Karpas-422 (cell line): ENCODE results near the gene NFIA. TPM values are rescaled to one million over a fixed set of nuclear protein-coding genes. Genes with fewer than 3 reads are reported as not detected.
"Not testable (repeated sequence)": the region's sequence is repeated elsewhere in the genome, so short reads cannot be mapped to it uniquely, and the experiment has no call there.

Source experiments
- DNase-seq: peaks from one replicate; pipeline ENCODE4 v3.0.0-alpha.2; 2015
- H2AFZ ChIP-seq: fragments of 200-600 bp; sonication (generic); 2 replicates; pipeline ENCODE4 v1.6.1; 2014; ENCODE audit warnings: antibody characterized with exemption, low read length, mixed read lengths
- H3K27ac ChIP-seq: fragments of 200-600 bp; sonication (generic); 2 replicates; pipeline ENCODE4 v1.5.1; 2014; ENCODE audit warnings: mild to moderate bottlenecking, low read length, moderate library complexity
- H3K27me3 ChIP-seq: fragments of 200-600 bp; sonication (generic); 2 replicates; pipeline ENCODE4 v1.6.1; 2014; ENCODE audit warnings: low read length, mixed read lengths
- H3K36me3 ChIP-seq: fragments of 200-600 bp; sonication (generic); 2 replicates; pipeline ENCODE4 v1.6.1; 2014; ENCODE audit warnings: low read length, mixed read lengths; ENCODE audit not compliant: insufficient read depth
- H3K4me1 ChIP-seq: fragments of 200-600 bp; sonication (generic); 2 replicates; pipeline ENCODE4 v1.6.1; 2014; ENCODE audit warnings: mild to moderate bottlenecking, low read length, mixed read lengths
- H3K4me2 ChIP-seq: fragments of 200-600 bp; sonication (generic); 2 replicates; pipeline ENCODE4 v1.6.1; 2014; ENCODE audit warnings: low read length, low read depth, mild to moderate bottlenecking; ENCODE audit not compliant: poor library complexity, severe bottlenecking
- H3K4me3 ChIP-seq: fragments of 200-600 bp; sonication (generic); 2 replicates; pipeline ENCODE4 v1.5.1; 2014; ENCODE audit warnings: mild to moderate bottlenecking, antibody characterized with exemption, low read length, mixed read lengths
- H3K79me2 ChIP-seq: fragments of 200-600 bp; sonication (generic); 2 replicates; pipeline ENCODE4 v1.6.1; 2014; ENCODE audit warnings: mild to moderate bottlenecking, low read length, mixed read lengths
- H3K9ac ChIP-seq: fragments of 200-600 bp; sonication (generic); 2 replicates; pipeline ENCODE4 v1.6.0; 2014; ENCODE audit warnings: low read length
- H3K9me2 ChIP-seq: fragments of 200-600 bp; sonication (generic), shearing (Covaris generic); replicated peaks from 2 replicates; pipeline ENCODE4 v1.6.0; 2014; ENCODE audit warnings: mild to moderate bottlenecking, low read length, moderate library complexity; ENCODE audit not compliant: insufficient read depth
- H3K9me3 ChIP-seq: fragments of 300-700, 200-600 bp; sonication (generic); 2 replicates; pipeline ENCODE4 v1.6.1; 2014; ENCODE audit warnings: low read length, mixed read lengths
- H4K20me1 ChIP-seq: fragments of 200-600 bp; sonication (generic); 2 replicates; pipeline ENCODE4 v1.6.1; 2014; ENCODE audit warnings: mild to moderate bottlenecking, antibody characterized with exemption, low read length, low read depth; ENCODE audit not compliant: insufficient read depth
- total RNA-seq: library from RNA; depleted of rRNA; stranded (reverse); fragments of >200 nt; shearing (Covaris generic); gene quantifications from 2 replicates; pipeline ENCODE4 v1.2.3, GENCODE V29; 2014; ENCODE audit warnings: low replicate concordance

Gene NFIA
- total RNA-seq, 1 experiment from 2014 or later: 38.3 TPM

DNA sequence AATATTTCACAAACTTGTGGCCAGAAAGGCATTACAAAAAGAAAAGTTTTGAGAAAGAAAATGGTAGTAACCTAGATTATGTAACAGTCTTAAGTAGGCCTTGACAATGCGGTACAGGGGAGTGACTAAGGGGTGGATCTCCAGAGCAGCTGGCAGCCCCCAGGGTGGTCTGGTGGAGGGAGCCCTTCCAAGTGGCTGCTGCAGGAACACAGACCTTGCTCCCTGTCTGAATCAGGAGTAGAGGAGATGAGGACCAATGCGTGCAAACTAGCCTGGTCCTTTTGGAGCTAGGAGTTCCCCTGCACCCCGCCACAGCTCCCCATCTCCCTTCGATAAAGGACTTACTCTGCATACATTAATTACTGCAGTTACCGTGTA is 189.0 kb downstream of the NFIA start:
- Histone ChIP-seq H3K4me1 (no peaks in the 10 kb centered on the region), H3K9ac (no peak overlapping the region), H3K4me3 (no peak overlapping the region), H3K36me3 (no peaks in the 10 kb centered on the region), H4K20me1 (peaks cover 19% of the 10 kb centered on the region; the same call in 1 of the 2 replicates), H3K9me3 (no peaks in the 10 kb centered on the region), H3K4me2 (no peak overlapping the region), H2AFZ (no peak overlapping the region), H3K27me3 (no peaks in the 10 kb centered on the region), H3K79me2 (no peaks in the 10 kb centered on the region), H3K27ac (no peak overlapping the region), H3K9me2 (no peaks in the 10 kb centered on the region)
- no peak for DNase-seq

DNA sequence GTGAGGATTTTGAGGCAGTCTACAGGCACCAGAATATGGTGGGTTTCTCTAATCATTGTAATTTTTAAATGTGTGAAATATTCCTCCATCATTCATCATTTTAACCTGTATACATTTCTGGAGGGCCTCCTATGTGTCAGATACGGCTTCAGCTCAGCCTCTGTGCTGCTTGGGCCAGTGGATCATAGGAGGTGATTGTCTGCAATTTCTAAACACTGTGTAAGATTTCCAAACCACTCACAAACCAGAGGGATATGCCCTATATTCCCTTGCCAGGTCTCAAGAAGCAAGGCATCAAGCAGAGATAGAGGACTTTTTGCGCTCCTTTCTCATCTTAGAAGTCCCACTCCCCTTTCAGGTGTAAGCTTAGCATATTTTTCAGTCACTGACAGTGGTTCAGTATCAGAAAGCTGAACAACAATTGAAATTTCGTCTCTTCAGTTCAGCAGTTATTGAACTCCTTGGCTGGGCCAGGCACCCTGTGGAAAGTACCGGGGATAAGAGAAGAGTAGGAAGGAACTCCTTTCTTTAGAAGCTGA is 190.9 kb downstream of the NFIA start:
- no peaks in the 10 kb centered on the region for H3K36me3 ChIP-seq
- H3K9me3 ChIP-seq: no peaks in the 10 kb centered on the region
- H3K27ac ChIP-seq: no peak overlapping the region
- no peak overlapping the region for H3K9ac ChIP-seq
- no peaks in the 10 kb centered on the region for H3K9me2 ChIP-seq
- no peak overlapping the region for H3K4me2 ChIP-seq
- H3K4me3 ChIP-seq: no peak overlapping the region
- H3K4me1 ChIP-seq: no peaks in the 10 kb centered on the region
- H4K20me1 ChIP-seq: peaks cover 19% of the 10 kb centered on the region; the same call in 1 of the 2 replicates
- DNase-seq: no peak
- no peaks in the 10 kb centered on the region for H3K79me2 ChIP-seq
- no peak overlapping the region for H2AFZ ChIP-seq
- H3K27me3 ChIP-seq: no peaks in the 10 kb centered on the region

DNA sequence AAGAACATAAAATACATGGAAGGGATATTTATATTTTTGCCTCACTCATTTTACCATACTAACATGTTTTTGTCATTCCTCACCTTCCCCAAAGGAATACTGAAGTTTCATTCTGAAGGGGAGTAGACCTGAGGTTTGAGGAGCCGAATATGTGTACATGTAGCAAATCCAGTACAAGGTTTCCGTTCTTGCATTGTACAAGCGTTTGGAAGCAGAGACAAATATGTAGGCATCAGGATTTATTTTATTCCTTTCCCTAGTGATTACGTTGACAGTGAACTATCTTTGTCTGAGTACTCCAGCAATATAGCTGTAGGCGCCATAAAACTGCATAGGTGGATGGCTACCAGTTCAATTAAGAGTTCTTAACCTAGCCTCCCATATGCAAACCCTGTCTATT is 191.5 kb downstream of the NFIA start:
- Histone ChIP-seq H3K9ac (no peak overlapping the region), H3K79me2 (no peaks in the 10 kb centered on the region), H3K36me3 (no peaks in the 10 kb centered on the region), H2AFZ (no peak overlapping the region), H3K9me2 (no peaks in the 10 kb centered on the region), H3K27me3 (no peaks in the 10 kb centered on the region), H3K4me3 (no peak overlapping the region), H3K27ac (no peak overlapping the region), H4K20me1 (peaks cover 14% of the 10 kb centered on the region; the same call in 1 of the 2 replicates), H3K9me3 (no peaks in the 10 kb centered on the region), H3K4me1 (no peaks in the 10 kb centered on the region), H3K4me2 (no peak overlapping the region)
- no peak for DNase-seq

DNA sequence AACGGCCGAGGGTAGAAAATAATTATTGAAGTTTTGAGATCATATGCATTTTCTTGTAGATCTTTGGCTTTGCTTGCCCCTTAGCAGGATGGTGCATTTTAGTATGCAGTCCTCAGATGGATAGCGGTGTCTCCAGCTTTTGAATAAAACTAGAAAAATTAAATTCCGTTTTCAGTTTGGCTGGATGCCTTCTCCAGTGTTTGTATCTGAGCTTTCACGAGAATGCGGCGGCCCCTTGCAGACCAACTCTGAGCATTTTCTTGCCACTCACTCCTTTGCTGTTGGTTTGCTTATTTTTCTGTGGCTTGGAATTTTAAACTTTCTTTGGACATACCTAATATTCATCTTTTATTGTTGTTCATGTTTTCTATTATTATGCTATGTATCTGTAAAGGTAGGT is 192.6 kb downstream of the NFIA start:
- H3K36me3 ChIP-seq: no peaks in the 10 kb centered on the region
- no peaks in the 10 kb centered on the region for H3K79me2 ChIP-seq
- no peaks in the 10 kb centered on the region for H3K9me2 ChIP-seq
- no peaks in the 10 kb centered on the region for H3K27me3 ChIP-seq
- peaks cover 13% of the 10 kb centered on the region; the same call in 1 of the 2 replicates for H4K20me1 ChIP-seq
- no peak overlapping the region for H3K9ac ChIP-seq
- no peak overlapping the region for H2AFZ ChIP-seq
- no peaks in the 10 kb centered on the region for H3K4me1 ChIP-seq
- no peak overlapping the region for H3K4me3 ChIP-seq
- H3K4me2 ChIP-seq: no peak overlapping the region
- H3K27ac ChIP-seq: no peak overlapping the region
- DNase-seq: no peak
- H3K9me3 ChIP-seq: no peaks in the 10 kb centered on the region

DNA sequence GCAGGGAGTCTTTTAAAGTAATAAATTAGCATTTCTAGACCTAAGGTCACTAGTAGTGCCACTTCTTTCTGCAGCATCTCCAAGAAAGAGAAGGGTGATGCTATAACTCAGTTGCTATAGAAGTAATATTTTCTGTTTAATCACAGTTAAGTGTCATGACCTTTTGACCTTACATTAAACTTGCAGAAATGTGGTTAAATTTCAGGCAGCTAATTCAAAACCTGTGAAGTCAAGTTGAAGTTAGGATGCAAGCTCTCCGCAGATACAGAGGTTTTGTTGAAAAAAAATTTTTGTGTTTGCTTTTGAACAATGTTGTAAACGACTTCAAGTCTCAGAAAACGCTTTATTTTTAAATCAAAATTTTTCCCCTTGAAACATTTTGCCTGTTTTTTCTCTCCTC is 193.9 kb downstream of the NFIA start:
- H3K4me3 ChIP-seq: no peak overlapping the region
- no peak overlapping the region for H3K27ac ChIP-seq
- no peaks in the 10 kb centered on the region for H3K79me2 ChIP-seq
- H3K27me3 ChIP-seq: no peaks in the 10 kb centered on the region
- H3K9ac ChIP-seq: no peak overlapping the region
- H3K9me3 ChIP-seq: no peaks in the 10 kb centered on the region
- no peak overlapping the region for H2AFZ ChIP-seq
- H3K4me2 ChIP-seq: no peak overlapping the region
- no peak for DNase-seq
- H3K4me1 ChIP-seq: no peaks in the 10 kb centered on the region
- H4K20me1 ChIP-seq: peaks cover 8% of the 10 kb centered on the region; the same call in 1 of the 2 replicates
- H3K36me3 ChIP-seq: no peaks in the 10 kb centered on the region
- H3K9me2 ChIP-seq: no peaks in the 10 kb centered on the region

DNA sequence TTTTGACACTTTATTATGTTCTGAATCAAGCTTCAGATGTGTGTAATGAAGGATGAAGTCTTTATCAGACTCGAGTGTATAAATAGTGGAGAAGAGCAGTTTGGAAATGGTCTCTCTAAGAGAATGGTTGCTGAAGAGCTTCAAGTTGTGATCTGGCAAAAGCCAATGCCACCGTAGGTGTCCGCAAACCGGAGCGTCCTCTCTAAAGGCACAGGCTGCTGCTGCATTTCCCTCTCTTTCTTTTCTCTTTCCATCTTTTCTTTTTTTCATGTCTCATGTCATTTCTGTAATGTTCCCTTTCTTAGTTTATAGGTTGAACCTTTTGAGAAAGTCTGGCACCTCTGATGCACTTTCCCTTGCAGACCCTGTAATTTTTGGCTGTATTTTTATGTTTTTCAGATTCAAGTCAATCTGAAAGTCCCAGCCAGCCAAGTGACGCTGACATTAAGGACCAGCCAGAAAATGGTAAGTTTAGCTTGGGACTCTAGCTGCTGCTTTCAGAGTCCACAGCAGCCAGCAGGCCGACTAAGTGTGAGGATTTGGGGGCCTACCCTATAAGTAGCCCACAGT is 194.8 kb downstream of the NFIA start:
- Histone ChIP-seq H3K79me2 (no peaks in the 10 kb centered on the region), H3K27ac (no peak overlapping the region), H2AFZ (no peak overlapping the region), H3K9me3 (no peaks in the 10 kb centered on the region), H3K4me2 (no peak overlapping the region), H3K9me2 (no peaks in the 10 kb centered on the region), H3K9ac (no peak overlapping the region), H3K27me3 (no peaks in the 10 kb centered on the region), H3K4me3 (no peak overlapping the region), H3K36me3 (no peaks in the 10 kb centered on the region), H3K4me1 (no peaks in the 10 kb centered on the region), H4K20me1 (peaks cover 10% of the 10 kb centered on the region; the same call in 1 of the 2 replicates)
- no peak for DNase-seq

DNA sequence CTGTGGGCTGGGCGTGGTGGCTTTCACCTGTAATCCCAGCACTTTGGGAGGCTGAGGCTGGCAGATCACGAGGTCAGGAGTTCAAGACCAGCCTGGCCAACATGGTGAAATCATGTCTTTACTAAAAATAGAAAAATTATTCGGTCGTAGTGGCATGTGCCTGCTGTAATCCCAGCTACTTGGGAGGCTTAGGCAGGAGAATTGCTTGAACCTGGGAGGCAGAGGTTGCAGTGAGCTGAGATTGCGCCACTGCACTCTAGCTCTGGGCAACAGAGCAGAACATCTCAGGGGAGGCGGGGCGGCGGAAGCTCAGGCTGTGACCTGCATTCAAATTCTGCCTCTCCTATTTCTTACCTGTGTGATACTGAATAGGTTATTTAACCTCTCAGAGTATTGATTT is 196.1 kb downstream of the NFIA start:
- H3K9me2 ChIP-seq, H3K9me3 ChIP-seq, DNase-seq, H3K79me2 ChIP-seq, H3K9ac ChIP-seq, H3K36me3 ChIP-seq, H3K4me2 ChIP-seq, H3K4me1 ChIP-seq, H2AFZ ChIP-seq, H4K20me1 ChIP-seq, H3K27me3 ChIP-seq, H3K4me3 ChIP-seq, H3K27ac ChIP-seq: not testable (repeated sequence)

DNA sequence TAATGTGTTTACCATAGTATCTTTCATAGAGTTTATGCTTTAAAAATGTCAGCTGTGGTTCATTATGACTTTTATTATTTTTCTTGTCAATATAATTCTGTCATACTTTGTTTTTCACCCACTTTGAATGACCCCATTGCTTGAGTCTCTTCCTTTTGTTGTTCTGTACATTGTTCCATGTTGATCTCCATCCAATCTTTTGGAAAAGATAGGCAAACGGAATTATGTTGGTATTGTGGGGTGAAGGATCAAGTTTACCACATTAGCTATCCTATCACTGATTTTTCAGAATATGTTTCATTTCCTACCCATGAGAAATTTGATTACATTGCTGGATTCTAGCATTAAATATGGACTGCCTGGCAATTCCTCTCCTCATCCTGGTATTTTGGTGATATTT is 196.6 kb downstream of the NFIA start:
- Histone ChIP-seq H3K4me2 (no peak overlapping the region), H3K4me1 (no peaks in the 10 kb centered on the region), H3K9ac (no peak overlapping the region), H3K27me3 (no peaks in the 10 kb centered on the region), H3K79me2 (no peaks in the 10 kb centered on the region), H3K36me3 (no peaks in the 10 kb centered on the region), H3K27ac (no peak overlapping the region), H2AFZ (no peak overlapping the region), H4K20me1 (0 out of 2 replicates have a peak, but pooled peaks cover 7% of the 10 kb centered on the region), H3K9me2 (no peaks in the 10 kb centered on the region), H3K9me3 (no peaks in the 10 kb centered on the region), H3K4me3 (no peak overlapping the region)
- no peak for DNase-seq
